ENCODE measurements around the gene TPK1.
"Not testable (repeated sequence)": the region's sequence is repeated elsewhere in the genome, so short reads cannot be mapped to it uniquely, and the experiment has no call there.

Gene TPK1

GRCh38 chr7:144780071-144780608, 55.7 kb downstream of the TPK1 start:
- no peaks in the 10 kb centered on the region for H3K36me3 ChIP-seq (ENCODE audit: insufficient read depth, low read length)
- H3K9ac ChIP-seq (ENCODE audit: insufficient read length): no peak overlapping the region
- no peak overlapping the region for H3K4me3 ChIP-seq
- DNase-seq (ENCODE audit: low read depth, low spot score): no peak
- no peak overlapping the region for H3K27ac ChIP-seq
- no peak for TF ChIP-seq POLR2AphosphoS5 (IDR thresholded peaks at IDR 0.05; ENCODE audit: borderline replicate concordance, low read depth, low read length)
- TF ChIP-seq FOXP2 (optimal IDR thresholded peaks at IDR 0.05; ENCODE audit: control extremely low read depth, extremely low read length, insufficient read depth): no peak
- TF ChIP-seq EZH2 (IDR thresholded peaks at IDR 0.05): no peak
- H3K9me3 ChIP-seq (ENCODE audit: low read depth, low read length): no peaks in the 10 kb centered on the region

- not testable (repeated sequence) for H3K9me3 ChIP-seq (ENCODE audit: low read depth, low read length); H3K9ac ChIP-seq (ENCODE audit: insufficient read length); H3K4me3 ChIP-seq; H3K27ac ChIP-seq; DNase-seq (ENCODE audit: low read depth, low spot score); H3K36me3 ChIP-seq (ENCODE audit: insufficient read depth, low read length)
Observed at GRCh38 chr7:144777889-144778288, 58.0 kb downstream of the TPK1 start.

GRCh38 chr7:144777005-144777839, 58.6 kb downstream of the TPK1 start:
- no peak for TF ChIP-seq POLR2AphosphoS5 (IDR thresholded peaks at IDR 0.05; ENCODE audit: borderline replicate concordance, low read depth, low read length)
- no peak for TF ChIP-seq EZH2 (IDR thresholded peaks at IDR 0.05)
- no peak for TF ChIP-seq FOXP2 (optimal IDR thresholded peaks at IDR 0.05; ENCODE audit: control extremely low read depth, extremely low read length, insufficient read depth)
- Histone ChIP-seq H3K36me3 (ENCODE audit: insufficient read depth, low read length) (no peaks in the 10 kb centered on the region), H3K27ac (no peak overlapping the region), H3K4me3 (no peak overlapping the region), H3K9ac (ENCODE audit: insufficient read length) (no peak overlapping the region), H3K9me3 (ENCODE audit: low read depth, low read length) (no peaks in the 10 kb centered on the region)
- no peak for DNase-seq (ENCODE audit: low read depth, low spot score)

- Histone ChIP-seq H3K9ac (ENCODE audit: insufficient read length) (no peak overlapping the region), H3K27ac (no peak overlapping the region), H3K9me3 (ENCODE audit: low read depth, low read length) (no peaks in the 10 kb centered on the region), H3K4me3 (no peak overlapping the region), H3K36me3 (ENCODE audit: insufficient read depth, low read length) (no peaks in the 10 kb centered on the region)
- no peak for DNase-seq (ENCODE audit: low read depth, low spot score)
- TF ChIP-seq FOXP2 (optimal IDR thresholded peaks at IDR 0.05; ENCODE audit: control extremely low read depth, extremely low read length, insufficient read depth): no peak
- TF ChIP-seq EZH2 (IDR thresholded peaks at IDR 0.05): no peak
- no peak for TF ChIP-seq POLR2AphosphoS5 (IDR thresholded peaks at IDR 0.05; ENCODE audit: borderline replicate concordance, low read depth, low read length)
Observed at GRCh38 chr7:144776447-144776846, 59.4 kb downstream of the TPK1 start.

- Histone ChIP-seq H3K27ac (no peak overlapping the region), H3K36me3 (ENCODE audit: insufficient read depth, low read length) (no peaks in the 10 kb centered on the region), H3K9me3 (ENCODE audit: low read depth, low read length) (no peaks in the 10 kb centered on the region), H3K4me3 (no peak overlapping the region), H3K9ac (ENCODE audit: insufficient read length) (no peak overlapping the region)
- DNase-seq (ENCODE audit: low read depth, low spot score): no peak
- no peak for TF ChIP-seq EZH2 (IDR thresholded peaks at IDR 0.05)
- no peak for TF ChIP-seq POLR2AphosphoS5 (IDR thresholded peaks at IDR 0.05; ENCODE audit: borderline replicate concordance, low read depth, low read length)
Observed at GRCh38 chr7:144775749-144776148, 60.1 kb downstream of the TPK1 start.

- TF ChIP-seq FOXP2 (optimal IDR thresholded peaks at IDR 0.05; ENCODE audit: control extremely low read depth, extremely low read length, insufficient read depth) (no peak), EZH2 (IDR thresholded peaks at IDR 0.05) (no peak), POLR2AphosphoS5 (IDR thresholded peaks at IDR 0.05; ENCODE audit: borderline replicate concordance, low read depth, low read length) (no peak)
- H3K9me3 ChIP-seq (ENCODE audit: low read depth, low read length): no peaks in the 10 kb centered on the region
- H3K9ac ChIP-seq (ENCODE audit: insufficient read length): no peak overlapping the region
- no peak overlapping the region for H3K4me3 ChIP-seq
- DNase-seq (ENCODE audit: low read depth, low spot score): no peak
- no peak overlapping the region for H3K27ac ChIP-seq
- H3K36me3 ChIP-seq (ENCODE audit: insufficient read depth, low read length): no peaks in the 10 kb centered on the region
Observed at GRCh38 chr7:144771927-144772326, 63.9 kb downstream of the TPK1 start.

- Histone ChIP-seq H3K9ac (ENCODE audit: insufficient read length) (no peak overlapping the region), H3K9me3 (ENCODE audit: low read depth, low read length) (no peaks in the 10 kb centered on the region), H3K4me3 (no peak overlapping the region), H3K36me3 (ENCODE audit: insufficient read depth, low read length) (no peaks in the 10 kb centered on the region), H3K27ac (no peak overlapping the region)
- DNase-seq (ENCODE audit: low read depth, low spot score): no peak
- TF ChIP-seq FOXP2 (optimal IDR thresholded peaks at IDR 0.05; ENCODE audit: control extremely low read depth, extremely low read length, insufficient read depth): no peak
- no peak for TF ChIP-seq POLR2AphosphoS5 (IDR thresholded peaks at IDR 0.05; ENCODE audit: borderline replicate concordance, low read depth, low read length)
- no peak for TF ChIP-seq EZH2 (IDR thresholded peaks at IDR 0.05)
Observed at GRCh38 chr7:144771174-144771573, 64.7 kb downstream of the TPK1 start.

- Histone ChIP-seq H3K9ac (ENCODE audit: insufficient read length) (no peak overlapping the region), H3K9me3 (ENCODE audit: low read depth, low read length) (no peaks in the 10 kb centered on the region), H3K27ac (no peak overlapping the region), H3K4me3 (no peak overlapping the region), H3K36me3 (ENCODE audit: insufficient read depth, low read length) (no peaks in the 10 kb centered on the region)
- DNase-seq (ENCODE audit: low read depth, low spot score): no peak
- TF ChIP-seq POLR2AphosphoS5 (IDR thresholded peaks at IDR 0.05; ENCODE audit: borderline replicate concordance, low read depth, low read length): no peak
- TF ChIP-seq EZH2 (IDR thresholded peaks at IDR 0.05): no peak
- TF ChIP-seq FOXP2 (optimal IDR thresholded peaks at IDR 0.05; ENCODE audit: control extremely low read depth, extremely low read length, insufficient read depth): no peak
Observed at GRCh38 chr7:144769352-144769751, 66.5 kb downstream of the TPK1 start.

- Histone ChIP-seq H3K27ac (no peak overlapping the region), H3K9me3 (ENCODE audit: low read depth, low read length) (no peaks in the 10 kb centered on the region), H3K9ac (ENCODE audit: insufficient read length) (no peak overlapping the region), H3K36me3 (ENCODE audit: insufficient read depth, low read length) (no peaks in the 10 kb centered on the region), H3K4me3 (no peak overlapping the region)
- no peak for DNase-seq (ENCODE audit: low read depth, low spot score)
- no peak for TF ChIP-seq POLR2AphosphoS5 (IDR thresholded peaks at IDR 0.05; ENCODE audit: borderline replicate concordance, low read depth, low read length)
Observed at GRCh38 chr7:144768633-144769032, 67.2 kb downstream of the TPK1 start.
